ENCODE data around the gene SLC39A10.

Gene SLC39A10

GRCh38 chr2:195700480-195700879 is 43.5 kb downstream of the SLC39A10 start:
- TF ChIP-seq, protein P1, sequence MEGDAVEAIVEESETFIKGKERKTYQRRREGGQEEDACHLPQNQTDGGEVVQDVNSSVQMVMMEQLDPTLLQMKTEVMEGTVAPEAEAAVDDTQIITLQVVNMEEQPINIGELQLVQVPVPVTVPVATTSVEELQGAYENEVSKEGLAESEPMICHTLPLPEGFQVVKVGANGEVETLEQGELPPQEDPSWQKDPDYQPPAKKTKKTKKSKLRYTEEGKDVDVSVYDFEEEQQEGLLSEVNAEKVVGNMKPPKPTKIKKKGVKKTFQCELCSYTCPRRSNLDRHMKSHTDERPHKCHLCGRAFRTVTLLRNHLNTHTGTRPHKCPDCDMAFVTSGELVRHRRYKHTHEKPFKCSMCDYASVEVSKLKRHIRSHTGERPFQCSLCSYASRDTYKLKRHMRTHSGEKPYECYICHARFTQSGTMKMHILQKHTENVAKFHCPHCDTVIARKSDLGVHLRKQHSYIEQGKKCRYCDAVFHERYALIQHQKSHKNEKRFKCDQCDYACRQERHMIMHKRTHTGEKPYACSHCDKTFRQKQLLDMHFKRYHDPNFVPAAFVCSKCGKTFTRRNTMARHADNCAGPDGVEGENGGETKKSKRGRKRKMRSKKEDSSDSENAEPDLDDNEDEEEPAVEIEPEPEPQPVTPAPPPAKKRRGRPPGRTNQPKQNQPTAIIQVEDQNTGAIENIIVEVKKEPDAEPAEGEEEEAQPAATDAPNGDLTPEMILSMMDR (conservative IDR thresholded peaks at IDR 0.05; ENCODE audit: low read depth, low read length) = no peak
- no peak for DNase-seq (ENCODE audit: low read depth)
- H3K4me3 ChIP-seq (ENCODE audit: low read length) = no peak overlapping the region

DNA sequence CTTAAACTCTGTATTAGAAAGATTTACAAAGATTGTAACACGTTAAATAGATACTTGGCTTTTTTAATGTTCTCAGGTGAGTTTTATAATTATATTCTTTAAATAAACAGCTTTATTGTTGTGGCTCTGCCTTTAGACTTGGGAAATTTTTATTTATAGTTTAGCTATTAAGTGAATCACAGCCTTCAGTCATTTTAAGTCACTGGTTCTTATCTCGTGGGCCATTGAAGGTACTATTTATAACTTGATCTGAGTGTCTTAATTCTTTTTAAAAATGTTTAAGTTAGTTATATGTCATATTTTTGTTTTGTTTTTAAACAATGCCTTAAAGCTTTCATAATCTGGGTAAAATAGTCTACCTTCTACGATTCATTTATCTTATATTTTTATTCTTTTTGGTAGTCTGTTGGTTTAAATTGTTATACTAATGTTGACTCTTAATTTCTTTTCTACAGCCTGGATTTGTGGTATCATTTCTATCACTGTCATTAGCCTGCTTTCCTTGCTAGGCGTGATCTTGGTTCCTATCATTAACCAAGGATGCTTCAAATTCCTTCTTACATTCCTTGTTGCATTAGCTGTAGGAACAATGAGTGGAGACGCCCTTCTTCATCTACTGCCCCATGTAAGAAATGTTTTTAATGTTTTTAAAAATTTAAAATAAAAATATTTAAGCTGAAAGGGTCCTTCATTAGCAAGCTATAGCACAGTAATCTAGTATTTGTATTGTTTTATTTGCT is 49.3 kb downstream of the SLC39A10 start:
- TF ChIP-seq, protein P1 (conservative IDR thresholded peaks at IDR 0.05; ENCODE audit: low read depth, low read length) = no peak
- no peak overlapping the region for H3K4me3 ChIP-seq (ENCODE audit: low read length)
- DNase-seq (ENCODE audit: low read depth) = peak; percentile 43

DNA sequence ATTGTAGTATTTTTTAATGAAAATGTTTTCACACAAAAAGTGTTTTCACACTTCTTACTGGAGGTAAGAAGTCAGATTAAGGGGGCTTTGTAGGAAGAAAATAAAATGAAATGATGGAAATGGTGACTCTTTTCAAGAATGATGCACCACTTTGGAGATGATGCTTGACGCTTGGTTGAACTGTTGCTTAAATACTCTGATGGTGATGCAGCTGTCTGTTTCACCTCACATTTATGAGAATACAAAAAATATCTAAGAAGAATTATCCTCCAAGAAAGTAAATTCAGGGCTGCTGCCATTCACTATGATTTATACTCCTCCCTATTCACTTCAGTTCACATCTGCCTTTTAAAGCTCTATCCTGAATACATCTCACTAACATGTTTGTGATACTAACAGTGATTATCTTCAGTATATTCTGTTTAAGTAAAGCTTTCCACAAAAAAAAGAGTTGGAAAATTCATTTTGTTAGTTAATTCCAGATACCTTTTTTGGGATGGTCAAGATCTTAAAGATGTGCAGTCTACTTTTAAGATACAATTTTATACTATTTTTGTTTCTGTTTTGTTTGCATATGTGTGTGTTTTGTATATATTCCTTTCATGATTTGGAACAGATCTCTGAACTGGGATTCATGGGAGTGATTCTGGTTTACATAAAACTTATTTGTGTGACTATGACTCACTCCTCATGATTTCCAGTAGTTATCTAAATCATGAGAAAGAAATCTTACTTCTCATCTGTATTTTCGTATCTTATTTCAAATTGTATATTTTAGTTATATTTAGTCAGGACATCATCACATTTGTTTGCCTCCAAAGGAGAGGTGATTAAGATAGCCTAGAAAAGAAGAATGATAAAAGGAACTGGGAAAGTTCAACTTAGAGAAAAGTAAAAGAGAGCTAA is 53.1 kb downstream of the SLC39A10 start:
- H3K4me3 ChIP-seq (ENCODE audit: low read length) = no peak overlapping the region
- DNase-seq (ENCODE audit: low read depth) = no peak
- TF ChIP-seq, protein P1 (conservative IDR thresholded peaks at IDR 0.05; ENCODE audit: low read depth, low read length) = no peak

DNA sequence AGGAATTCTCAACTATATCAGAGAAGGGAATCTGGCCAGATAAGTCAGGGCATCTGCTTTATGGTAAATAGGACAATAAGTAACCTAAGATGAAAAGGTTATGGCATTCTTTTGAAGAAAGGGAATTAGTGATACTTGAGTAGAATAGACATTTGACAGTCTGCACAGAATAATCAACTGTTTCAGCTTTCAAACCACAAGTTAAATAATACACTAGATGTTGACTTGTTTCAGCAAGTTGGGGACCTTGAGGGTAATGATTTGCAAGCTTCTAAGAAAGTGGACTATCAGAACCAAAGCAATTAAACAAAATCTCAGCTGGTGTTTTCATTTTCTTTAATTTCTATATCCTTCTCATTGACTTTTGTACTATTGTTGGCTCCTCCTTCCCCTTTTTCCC is 54.5 kb downstream of the SLC39A10 start:
- TF ChIP-seq, protein P1 (conservative IDR thresholded peaks at IDR 0.05; ENCODE audit: low read depth, low read length) = no peak
- H3K4me3 ChIP-seq (ENCODE audit: low read length) = no peak overlapping the region
- no peak for DNase-seq (ENCODE audit: low read depth)

- DNase-seq (ENCODE audit: low read depth) = no peak
- TF ChIP-seq, protein P1 (conservative IDR thresholded peaks at IDR 0.05; ENCODE audit: low read depth, low read length) = no peak
- H3K4me3 ChIP-seq (ENCODE audit: low read length) = no peak overlapping the region
Observed at GRCh38 chr2:195716466-195716865, 59.4 kb downstream of the SLC39A10 start.

DNA sequence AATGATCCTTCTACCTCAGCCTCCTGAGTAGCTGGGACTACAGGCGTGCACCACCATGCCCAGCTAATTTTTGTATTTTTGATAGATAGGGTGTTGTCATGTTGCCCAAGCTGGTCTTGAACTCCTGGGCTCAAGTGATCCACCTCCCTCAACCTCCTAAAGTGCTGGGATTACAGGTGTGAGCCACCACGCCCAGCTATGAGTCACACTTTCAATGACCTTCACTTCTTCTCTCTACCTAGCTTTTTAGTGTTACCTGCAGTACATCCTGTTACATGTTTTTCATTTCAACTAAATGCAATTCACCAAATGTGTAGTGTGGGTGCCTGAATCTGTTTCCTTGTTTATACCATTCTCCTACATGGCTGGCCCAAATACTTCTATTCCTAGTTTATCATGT is 64.0 kb downstream of the SLC39A10 start:
- H3K4me3 ChIP-seq (ENCODE audit: low read length) = no peak overlapping the region
- TF ChIP-seq, protein P1 (conservative IDR thresholded peaks at IDR 0.05; ENCODE audit: low read depth, low read length) = no peak
- no peak for DNase-seq (ENCODE audit: low read depth)
